Hepatocyte (in vitro differentiated cells): ENCODE measurements around the gene KLC4. TPM values are rescaled to one million over a fixed set of nuclear protein-coding genes. Genes with fewer than 3 reads are reported as not detected.

ENCODE experiments used
- DNase-seq: peaks from one replicate; pipeline ENCODE4 v3.0.0-alpha.2; 2016; ENCODE audit warnings: low spot score
- H2AFZ ChIP-seq: fragments of 200-600 bp; sonication (generic); 2 replicates; pipeline ENCODE4 v1.6.0; 2016; ENCODE audit warnings: antibody characterized with exemption, mild to moderate bottlenecking
- H3K27ac ChIP-seq: fragments of 200-600 bp; sonication (generic); 2 replicates; pipeline ENCODE4 v1.5.1; 2016; ENCODE audit warnings: mild to moderate bottlenecking
- H3K27me3 ChIP-seq: fragments of 200-600 bp; sonication (generic); 2 replicates; pipeline ENCODE4 v1.6.1; 2016
- H3K36me3 ChIP-seq: fragments of 200-600 bp; sonication (generic); replicated peaks from 2 replicates; pipeline ENCODE4 v1.5.1; 2016; ENCODE audit warnings: low read depth; ENCODE audit not compliant: insufficient read depth
- H3K4me1 ChIP-seq: fragments of 200-600 bp; sonication (generic); 2 replicates; pipeline ENCODE4 v1.5.1; 2016; ENCODE audit warnings: mild to moderate bottlenecking, moderate library complexity; ENCODE audit not compliant: insufficient read depth
- H3K4me2 ChIP-seq: fragments of 200-600 bp; sonication (generic); 2 replicates; pipeline ENCODE4 v1.6.0; 2016
- H3K4me3 ChIP-seq: fragments of 200-600 bp; sonication (generic); 2 replicates; pipeline ENCODE4 v1.5.1; 2016; ENCODE audit warnings: mild to moderate bottlenecking
- H3K79me2 ChIP-seq: fragments of 200-600 bp; sonication (generic); 2 replicates; pipeline ENCODE4 v1.6.0; 2017; ENCODE audit warnings: mild to moderate bottlenecking
- H3K9me2 ChIP-seq: fragments of 200-600 bp; sonication (generic); replicated peaks from 2 replicates; pipeline ENCODE4 v1.6.0; 2017; ENCODE audit warnings: mild to moderate bottlenecking; ENCODE audit not compliant: insufficient read depth
- H3K9me3 ChIP-seq: fragments of 200-600 bp; sonication (generic); 2 replicates; pipeline ENCODE4 v1.5.1; 2016; ENCODE audit warnings: low read depth, mild to moderate bottlenecking
- H4K20me1 ChIP-seq: fragments of 200-600 bp; sonication (generic); 2 replicates; pipeline ENCODE4 v1.6.0; 2016; ENCODE audit warnings: mild to moderate bottlenecking; ENCODE audit not compliant: insufficient read depth, poor library complexity, severe bottlenecking
- EZH2 ChIP-seq: fragments of 200-600 bp; sonication (generic); IDR thresholded peaks from 2 replicates; pipeline ENCODE4 v1.6.1; 2016; ENCODE audit warnings: antibody characterized with exemption, mild to moderate bottlenecking, borderline replicate concordance
- EZH2phosphoT487 ChIP-seq: fragments of 200-600 bp; sonication (generic); IDR thresholded peaks from one replicate; pipeline ENCODE4 v1.6.1; 2018; ENCODE audit warnings: antibody characterized with exemption, mild to moderate bottlenecking, low read depth, moderate library complexity; ENCODE audit not compliant: unreplicated experiment, severe bottlenecking
- WGBS: methylation state at CpG from one replicate; pipeline ENCODE4 v1.1.6; 2016; ENCODE audit warnings: low lambda C conversion rate; ENCODE audit errors: missing lambda C conversion rate; 5-methylcytosine and 5-hydroxymethylcytosine counted together
- polyA plus RNA-seq: library from polyadenylated mRNA; unstranded; fragments of >200 nt; fragmentation: Nextera tagmentation; extraction: Ambion mirVana; gene quantifications from 2 replicates; pipeline ENCODE4 v1.2.1, GENCODE V29; 2016
- total RNA-seq: library from RNA; depleted of rRNA; stranded (reverse); fragments of >200 nt; gene quantifications from 2 replicates; pipeline ENCODE4 v1.2.3, GENCODE V29; 2014
- TF ChIP-seq, protein P1 (sequence below): fragments of 200-600 bp; sonication (generic); IDR thresholded peaks from 2 replicates; pipeline ENCODE4 v1.5.1; 2016; ENCODE audit warnings: antibody characterized with exemption, mild to moderate bottlenecking; ENCODE audit not compliant: poor library complexity

The KLC4 gene
- 73.4 and 73.5 TPM in 2 replicates for total RNA-seq
- 67.5 and 68.9 TPM in 2 replicates for polyA plus RNA-seq

GRCh38 chr6:43059168-43060033, at the start of gene KLC4, which contains the start of gene MRPL2:
Gene KLC4 (plus strand): TSS chr6:43059631. CDS start chr6:43061336, 1,705 bp downstream.
Gene MRPL2 (minus strand): TSS chr6:43059434. CDS start chr6:43059381, 53 bp downstream.
- H4K20me1 ChIP-seq = no peaks in the 10 kb centered on the region

DNA sequence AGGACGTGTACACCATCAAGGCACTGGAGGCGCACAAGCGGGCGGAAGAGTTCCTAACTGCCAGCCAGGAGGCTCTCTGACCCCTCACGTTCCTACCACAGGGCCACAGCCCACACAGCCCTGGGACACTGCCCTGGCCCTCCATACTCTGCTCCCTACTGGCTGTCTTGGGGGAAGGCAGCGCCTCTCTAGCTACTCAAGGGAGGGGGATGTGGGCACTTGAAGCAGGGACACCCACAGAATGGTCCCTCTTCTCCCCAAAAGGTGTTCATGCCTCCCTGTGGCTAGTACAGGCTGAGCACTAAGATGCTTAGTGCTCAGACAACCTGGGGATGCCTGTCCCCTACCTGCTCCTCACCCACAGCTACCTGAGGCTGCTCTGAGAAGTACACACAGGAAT, 48.2 kb upstream of the KLC4 start:
- H3K27me3 ChIP-seq = no peaks in the 10 kb centered on the region
- 95% methylated on average over 6 of the region's 6 CpGs for WGBS
- H2AFZ ChIP-seq = no peak overlapping the region

More at GRCh38 chr6:43059168-43060033, at the start of gene KLC4, which contains the start of gene MRPL2:
- H2AFZ ChIP-seq = peak within 1 kb of the TSS; percentile 27
- peak within 1 kb of the TSS; percentile 98 for H3K27ac ChIP-seq
- TF ChIP-seq EZH2 (no peak), EZH2phosphoT487 (no peak)
- TF ChIP-seq, protein P1, sequence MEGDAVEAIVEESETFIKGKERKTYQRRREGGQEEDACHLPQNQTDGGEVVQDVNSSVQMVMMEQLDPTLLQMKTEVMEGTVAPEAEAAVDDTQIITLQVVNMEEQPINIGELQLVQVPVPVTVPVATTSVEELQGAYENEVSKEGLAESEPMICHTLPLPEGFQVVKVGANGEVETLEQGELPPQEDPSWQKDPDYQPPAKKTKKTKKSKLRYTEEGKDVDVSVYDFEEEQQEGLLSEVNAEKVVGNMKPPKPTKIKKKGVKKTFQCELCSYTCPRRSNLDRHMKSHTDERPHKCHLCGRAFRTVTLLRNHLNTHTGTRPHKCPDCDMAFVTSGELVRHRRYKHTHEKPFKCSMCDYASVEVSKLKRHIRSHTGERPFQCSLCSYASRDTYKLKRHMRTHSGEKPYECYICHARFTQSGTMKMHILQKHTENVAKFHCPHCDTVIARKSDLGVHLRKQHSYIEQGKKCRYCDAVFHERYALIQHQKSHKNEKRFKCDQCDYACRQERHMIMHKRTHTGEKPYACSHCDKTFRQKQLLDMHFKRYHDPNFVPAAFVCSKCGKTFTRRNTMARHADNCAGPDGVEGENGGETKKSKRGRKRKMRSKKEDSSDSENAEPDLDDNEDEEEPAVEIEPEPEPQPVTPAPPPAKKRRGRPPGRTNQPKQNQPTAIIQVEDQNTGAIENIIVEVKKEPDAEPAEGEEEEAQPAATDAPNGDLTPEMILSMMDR = no peak
- peak within 1 kb of the TSS; percentile 67 for H3K4me3 ChIP-seq
- peak; percentile 99 for DNase-seq
- H3K36me3 ChIP-seq = no peaks in the 10 kb centered on the region
- peaks cover 10% of the 10 kb centered on the region for H3K4me1 ChIP-seq
- no peaks in the 10 kb centered on the region for H3K27me3 ChIP-seq
- WGBS = under 1% methylated on average over 53 of the region's 64 CpGs
- H3K9me2 ChIP-seq = no peaks in the 10 kb centered on the region
- peaks cover 64% of the 10 kb centered on the region for H3K79me2 ChIP-seq
- no peaks in the 10 kb centered on the region for H3K9me3 ChIP-seq
- H3K4me2 ChIP-seq = peak within 1 kb of the TSS; percentile 89

GRCh38 chr6:43012364-43012763, 47.1 kb upstream of the KLC4 start:
- no peaks in the 10 kb centered on the region for H3K9me3 ChIP-seq
- no peaks in the 10 kb centered on the region for H3K27me3 ChIP-seq
- H3K27ac ChIP-seq = no peak overlapping the region
- no peak overlapping the region for H3K4me3 ChIP-seq
- no peaks in the 10 kb centered on the region for H3K36me3 ChIP-seq
- H3K9me2 ChIP-seq = no peaks in the 10 kb centered on the region
- TF ChIP-seq EZH2 = no peak
- no peak for TF ChIP-seq EZH2phosphoT487
- TF ChIP-seq, protein P1 = no peak
- no peak for DNase-seq
- no peak overlapping the region for H2AFZ ChIP-seq
- H4K20me1 ChIP-seq = peaks cover 3% of the 10 kb centered on the region
- WGBS = 95% methylated on average over 6 of the region's 6 CpGs
- H3K4me2 ChIP-seq = peak overlapping the region; percentile 95
- peaks cover 44% of the 10 kb centered on the region for H3K79me2 ChIP-seq
- H3K4me1 ChIP-seq = peaks cover 8% of the 10 kb centered on the region

More for the DNA sequence above, 48.2 kb upstream of the KLC4 start:
- H4K20me1 ChIP-seq = no peaks in the 10 kb centered on the region
- no peak overlapping the region for H3K4me2 ChIP-seq
- H3K27ac ChIP-seq = no peak overlapping the region
- no peak overlapping the region for H3K4me3 ChIP-seq
- TF ChIP-seq EZH2phosphoT487 = no peak
- no peak for TF ChIP-seq EZH2
- TF ChIP-seq, protein P1 = no peak
- no peaks in the 10 kb centered on the region for H3K9me2 ChIP-seq
- peaks cover 32% of the 10 kb centered on the region for H3K79me2 ChIP-seq
- H3K4me1 ChIP-seq = peaks cover 8% of the 10 kb centered on the region
- no peak for DNase-seq
- H3K9me3 ChIP-seq = no peaks in the 10 kb centered on the region
- H3K36me3 ChIP-seq = no peaks in the 10 kb centered on the region
